Measurements from ENCODE around the gene ANKRD17. TPM values are rescaled to one million over a fixed set of nuclear protein-coding genes. Genes with fewer than 3 reads are reported as not detected.

ANKRD17 gene
- total RNA-seq, 1 experiment from 2014 or later: 54.6 TPM

- H3K4me1 Mint-ChIP-seq (ENCODE audit: low read depth, unreplicated experiment): peaks cover 8% of the 10 kb centered on the region
- CTCF ChIA-PET: interaction anchor here (0.5 kb wide), 1 partner anchor 958 kb away, joined by 3 read pairs; no protein-coding TSS in a partner anchor
- TF ChIP-seq CTCF (IDR thresholded peaks at IDR 0.05; ENCODE audit: unreplicated experiment): no peak
- peaks cover 25% of the 10 kb centered on the region for H3K36me3 Mint-ChIP-seq (ENCODE audit: insufficient read depth, unreplicated experiment)
- peak overlapping the region; percentile 92 for H3K27ac Mint-ChIP-seq (ENCODE audit: unreplicated experiment)
- no peak for DNase-seq
- TSS peak; percentile 56 for BruUV-seq (replicated peaks)
- H3K9me3 Mint-ChIP-seq (ENCODE audit: low read depth, unreplicated experiment): no peaks in the 10 kb centered on the region
- intact Hi-C loops (cut with micrococcal nuclease; ENCODE audit: unreplicated experiment): no loop called here
- H3K4me3 Mint-ChIP-seq (ENCODE audit: low read depth, unreplicated experiment): peak overlapping the region; percentile 97
- no peaks in the 10 kb centered on the region for H3K27me3 Mint-ChIP-seq (ENCODE audit: unreplicated experiment)
Observed at GRCh38 chr4:73068491-73069337, 189.9 kb downstream of the ANKRD17 start.

- no peaks in the 10 kb centered on the region for H3K9me3 Mint-ChIP-seq (ENCODE audit: low read depth, unreplicated experiment)
- intact Hi-C loops (cut with micrococcal nuclease; ENCODE audit: unreplicated experiment): no loop called here
- H3K4me3 Mint-ChIP-seq (ENCODE audit: low read depth, unreplicated experiment): peak overlapping the region; percentile 97
- H3K4me1 Mint-ChIP-seq (ENCODE audit: low read depth, unreplicated experiment): peaks cover 8% of the 10 kb centered on the region
- peak overlapping the region; percentile 92 for H3K27ac Mint-ChIP-seq (ENCODE audit: unreplicated experiment)
- no TSS peak for BruUV-seq (replicated peaks)
- no peaks in the 10 kb centered on the region for H3K27me3 Mint-ChIP-seq (ENCODE audit: unreplicated experiment)
- no peak for TF ChIP-seq CTCF (IDR thresholded peaks at IDR 0.05; ENCODE audit: unreplicated experiment)
- H3K36me3 Mint-ChIP-seq (ENCODE audit: insufficient read depth, unreplicated experiment): peaks cover 25% of the 10 kb centered on the region
- DNase-seq: no peak
- CTCF ChIA-PET: no interaction called here
Observed at GRCh38 chr4:73067971-73068394, 190.6 kb downstream of the ANKRD17 start.

- peaks cover 25% of the 10 kb centered on the region for H3K36me3 Mint-ChIP-seq (ENCODE audit: insufficient read depth, unreplicated experiment)
- peaks cover 8% of the 10 kb centered on the region for H3K4me1 Mint-ChIP-seq (ENCODE audit: low read depth, unreplicated experiment)
- intact Hi-C loops (cut with micrococcal nuclease; ENCODE audit: unreplicated experiment): no loop called here
- CTCF ChIA-PET: no interaction called here
- no peak overlapping the region for H3K4me3 Mint-ChIP-seq (ENCODE audit: low read depth, unreplicated experiment)
- TF ChIP-seq CTCF (IDR thresholded peaks at IDR 0.05; ENCODE audit: unreplicated experiment): no peak
- no peak for DNase-seq
- no peaks in the 10 kb centered on the region for H3K9me3 Mint-ChIP-seq (ENCODE audit: low read depth, unreplicated experiment)
- no TSS peak for BruUV-seq (replicated peaks)
- H3K27ac Mint-ChIP-seq (ENCODE audit: unreplicated experiment): no peak overlapping the region
- H3K27me3 Mint-ChIP-seq (ENCODE audit: unreplicated experiment): no peaks in the 10 kb centered on the region
Observed at GRCh38 chr4:73066928-73067327, 191.7 kb downstream of the ANKRD17 start.

GRCh38 chr4:73066445-73066844, 192.2 kb downstream of the ANKRD17 start:
- Mint-ChIP-seq H3K27ac (ENCODE audit: unreplicated experiment) (no peak overlapping the region), H3K9me3 (ENCODE audit: low read depth, unreplicated experiment) (no peaks in the 10 kb centered on the region), H3K36me3 (ENCODE audit: insufficient read depth, unreplicated experiment) (peaks cover 25% of the 10 kb centered on the region), H3K4me3 (ENCODE audit: low read depth, unreplicated experiment) (no peak overlapping the region), H3K4me1 (ENCODE audit: low read depth, unreplicated experiment) (peaks cover 8% of the 10 kb centered on the region), H3K27me3 (ENCODE audit: unreplicated experiment) (no peaks in the 10 kb centered on the region)
- no TSS peak for BruUV-seq (replicated peaks)
- CTCF ChIA-PET: no interaction called here
- DNase-seq: no peak
- intact Hi-C loops (cut with micrococcal nuclease; ENCODE audit: unreplicated experiment): no loop called here
- no peak for TF ChIP-seq CTCF (IDR thresholded peaks at IDR 0.05; ENCODE audit: unreplicated experiment)
